HepG2 (cell line): Measurements from ENCODE around the gene FGF21. TPM values are rescaled to one million over a fixed set of nuclear protein-coding genes. Genes with fewer than 3 reads are reported as not detected.
A peak's percentile ranks its signal among the peaks of the same experiment; 100 is the strongest.

ENCODE experiments used
- IRF2 ChIP-seq: IDR thresholded peaks from 2 replicates; pipeline ENCODE4 v1.6.1; 2018; ENCODE audit warnings: missing genetic modification reagents, missing compliant biosample characterization
- KAT8 ChIP-seq: IDR thresholded peaks from 2 replicates; pipeline ENCODE4 v1.6.1; 2016; ENCODE audit warnings: missing genetic modification reagents, missing compliant biosample characterization
- SMARCE1 ChIP-seq: fragments of 450-650 bp; IDR thresholded peaks from 2 replicates; pipeline ENCODE4 v1.6.1; 2017; ENCODE audit warnings: borderline replicate concordance
- ZFY ChIP-seq: sonication (generic); formaldehyde crosslinking; IDR thresholded peaks from 2 replicates; pipeline ENCODE4 v1.4.0; 2020; ENCODE audit warnings: missing genetic modification reagents
- ZNF264 ChIP-seq: sonication (generic); formaldehyde crosslinking; IDR thresholded peaks from 2 replicates; pipeline ENCODE4 v1.4.0; 2020; ENCODE audit warnings: missing genetic modification reagents
- ZNF605 ChIP-seq: sonication (generic); formaldehyde crosslinking; IDR thresholded peaks from 2 replicates; pipeline ENCODE4 v1.8.0; 2022; ENCODE audit warnings: mild to moderate bottlenecking, missing genetic modification reagents
- ZNF687 ChIP-seq: sonication (generic); formaldehyde crosslinking; IDR thresholded peaks from 2 replicates; pipeline ENCODE4 v1.5.1; 2020; ENCODE audit warnings: mild to moderate bottlenecking, missing genetic modification reagents, moderate library complexity
- polyA plus RNA-seq, 8 experiments: library from polyadenylated mRNA; depleted of rRNA in 3 of 8; stranded (reverse) in 7 of 8; unstranded in 1 of 8; fragments of >200 nt; fragmentation: Illumina TruSeq in 4 of 8; extraction: Trizol in 4 of 8; gene quantifications; 2 replicates each; pipeline versions ENCODE4 v1.2.1 to v1.2.3, GENCODE V29; 2011 to 2016; ENCODE audit warnings: low read depth in 4 of 8, missing spikeins in 1 of 8, mixed read lengths in 1 of 8; ENCODE audit not compliant: insufficient read depth in 1 of 8
- total RNA-seq, 5 experiments: library from RNA; depleted of rRNA; stranded (reverse); fragments of >200 nt; fragmentation: Illumina TruSeq; extraction: Trizol; gene quantifications; 2 replicates each; pipeline ENCODE4 v1.2.3, GENCODE V29; 2016; ENCODE audit warnings: low read depth in 1 of 5
- TF ChIP-seq, protein P1 (sequence below): sonication (generic); formaldehyde crosslinking; IDR thresholded peaks from 2 replicates; pipeline ENCODE4 v1.8.0; 2022; ENCODE audit warnings: mild to moderate bottlenecking, missing genetic modification reagents, borderline replicate concordance
- TF ChIP-seq, protein P2 (sequence below), 2 experiments: sonication (generic) in 1 of 2; formaldehyde crosslinking in 1 of 2; IDR thresholded peaks; 2 replicates each; pipeline versions ENCODE4 v1.6.1 to v1.9.0; 2014 to 2022; ENCODE audit warnings: antibody characterized with exemption in 1 of 2, borderline replicate concordance in 1 of 2, inconsistent platforms in 1 of 2, low read depth in 1 of 2, missing genetic modification reagents in 1 of 2
- TF ChIP-seq, protein P3 (sequence below): sonication (generic); formaldehyde crosslinking; IDR thresholded peaks from 2 replicates; pipeline ENCODE4 v1.4.0; 2020; ENCODE audit warnings: missing genetic modification reagents, mild to moderate bottlenecking, borderline replicate concordance
- TF ChIP-seq, protein P4 (sequence below): sonication (generic); formaldehyde crosslinking; IDR thresholded peaks from 2 replicates; pipeline ENCODE4 v1.8.1; 2022; ENCODE audit warnings: low read depth, mild to moderate bottlenecking, missing genetic modification reagents

The FGF21 gene
- total and polyA plus RNA-seq, 2 of the 13 experiments (the other 11 are each of a cell fraction or from before 2014, with no cell fraction given) = 0.17 TPM; not detected in 1

- TF ChIP-seq SMARCE1 (no peak), ZNF264 (CRISPR knock-in tag) (0 out of 2 replicates have a peak, but pooled peaks have one; percentile 38), KAT8 (peak; percentile 43; the same call in 1 of the 2 replicates), ZFY (peak; percentile 92), IRF2 (CRISPR knock-in tag) (peak; percentile 49), ZNF687 (CRISPR knock-in tag) (peak; percentile 70), ZNF605 (0 out of 2 replicates have a peak, but pooled peaks have one; percentile 49)
- TF ChIP-seq, protein P1, sequence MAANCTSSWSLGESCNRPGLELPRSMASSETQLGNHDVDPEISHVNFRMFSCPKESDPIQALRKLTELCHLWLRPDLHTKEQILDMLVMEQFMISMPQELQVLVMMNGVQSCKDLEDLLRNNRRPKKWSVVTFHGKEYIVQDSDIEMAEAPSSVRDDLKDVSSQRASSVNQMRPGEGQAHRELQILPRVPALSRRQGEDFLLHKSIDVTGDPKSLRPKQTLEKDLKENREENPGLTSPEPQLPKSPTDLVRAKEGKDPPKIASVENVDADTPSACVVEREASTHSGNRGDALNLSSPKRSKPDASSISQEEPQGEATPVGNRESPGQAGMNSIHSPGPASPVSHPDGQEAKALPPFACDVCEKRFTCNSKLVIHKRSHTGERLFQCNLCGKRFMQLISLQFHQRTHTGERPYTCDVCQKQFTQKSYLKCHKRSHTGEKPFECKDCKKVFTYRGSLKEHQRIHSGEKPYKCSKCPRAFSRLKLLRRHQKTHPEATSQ = no peak
- TF ChIP-seq, protein P2, sequence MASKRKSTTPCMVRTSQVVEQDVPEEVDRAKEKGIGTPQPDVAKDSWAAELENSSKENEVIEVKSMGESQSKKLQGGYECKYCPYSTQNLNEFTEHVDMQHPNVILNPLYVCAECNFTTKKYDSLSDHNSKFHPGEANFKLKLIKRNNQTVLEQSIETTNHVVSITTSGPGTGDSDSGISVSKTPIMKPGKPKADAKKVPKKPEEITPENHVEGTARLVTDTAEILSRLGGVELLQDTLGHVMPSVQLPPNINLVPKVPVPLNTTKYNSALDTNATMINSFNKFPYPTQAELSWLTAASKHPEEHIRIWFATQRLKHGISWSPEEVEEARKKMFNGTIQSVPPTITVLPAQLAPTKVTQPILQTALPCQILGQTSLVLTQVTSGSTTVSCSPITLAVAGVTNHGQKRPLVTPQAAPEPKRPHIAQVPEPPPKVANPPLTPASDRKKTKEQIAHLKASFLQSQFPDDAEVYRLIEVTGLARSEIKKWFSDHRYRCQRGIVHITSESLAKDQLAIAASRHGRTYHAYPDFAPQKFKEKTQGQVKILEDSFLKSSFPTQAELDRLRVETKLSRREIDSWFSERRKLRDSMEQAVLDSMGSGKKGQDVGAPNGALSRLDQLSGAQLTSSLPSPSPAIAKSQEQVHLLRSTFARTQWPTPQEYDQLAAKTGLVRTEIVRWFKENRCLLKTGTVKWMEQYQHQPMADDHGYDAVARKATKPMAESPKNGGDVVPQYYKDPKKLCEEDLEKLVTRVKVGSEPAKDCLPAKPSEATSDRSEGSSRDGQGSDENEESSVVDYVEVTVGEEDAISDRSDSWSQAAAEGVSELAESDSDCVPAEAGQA (IDR thresholded peaks at IDR 0.05; ENCODE audit: low read depth) = no peak
- TF ChIP-seq, protein P2 (CRISPR knock-in tag; IDR thresholded peaks at IDR 0.05; ENCODE audit: borderline replicate concordance) = no peak
- TF ChIP-seq, protein P3, sequence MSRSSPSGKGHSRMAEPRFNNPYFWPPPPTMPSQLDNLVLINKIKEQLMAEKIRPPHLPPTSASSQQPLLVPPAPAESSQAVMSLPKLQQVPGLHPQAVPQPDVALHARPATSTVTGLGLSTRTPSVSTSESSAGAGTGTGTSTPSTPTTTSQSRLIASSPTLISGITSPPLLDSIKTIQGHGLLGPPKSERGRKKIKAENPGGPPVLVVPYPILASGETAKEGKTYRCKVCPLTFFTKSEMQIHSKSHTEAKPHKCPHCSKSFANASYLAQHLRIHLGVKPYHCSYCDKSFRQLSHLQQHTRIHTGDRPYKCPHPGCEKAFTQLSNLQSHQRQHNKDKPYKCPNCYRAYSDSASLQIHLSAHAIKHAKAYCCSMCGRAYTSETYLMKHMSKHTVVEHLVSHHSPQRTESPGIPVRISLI = 0 out of 2 replicates have a peak, but pooled peaks have one; percentile 6
- TF ChIP-seq, protein P4, sequence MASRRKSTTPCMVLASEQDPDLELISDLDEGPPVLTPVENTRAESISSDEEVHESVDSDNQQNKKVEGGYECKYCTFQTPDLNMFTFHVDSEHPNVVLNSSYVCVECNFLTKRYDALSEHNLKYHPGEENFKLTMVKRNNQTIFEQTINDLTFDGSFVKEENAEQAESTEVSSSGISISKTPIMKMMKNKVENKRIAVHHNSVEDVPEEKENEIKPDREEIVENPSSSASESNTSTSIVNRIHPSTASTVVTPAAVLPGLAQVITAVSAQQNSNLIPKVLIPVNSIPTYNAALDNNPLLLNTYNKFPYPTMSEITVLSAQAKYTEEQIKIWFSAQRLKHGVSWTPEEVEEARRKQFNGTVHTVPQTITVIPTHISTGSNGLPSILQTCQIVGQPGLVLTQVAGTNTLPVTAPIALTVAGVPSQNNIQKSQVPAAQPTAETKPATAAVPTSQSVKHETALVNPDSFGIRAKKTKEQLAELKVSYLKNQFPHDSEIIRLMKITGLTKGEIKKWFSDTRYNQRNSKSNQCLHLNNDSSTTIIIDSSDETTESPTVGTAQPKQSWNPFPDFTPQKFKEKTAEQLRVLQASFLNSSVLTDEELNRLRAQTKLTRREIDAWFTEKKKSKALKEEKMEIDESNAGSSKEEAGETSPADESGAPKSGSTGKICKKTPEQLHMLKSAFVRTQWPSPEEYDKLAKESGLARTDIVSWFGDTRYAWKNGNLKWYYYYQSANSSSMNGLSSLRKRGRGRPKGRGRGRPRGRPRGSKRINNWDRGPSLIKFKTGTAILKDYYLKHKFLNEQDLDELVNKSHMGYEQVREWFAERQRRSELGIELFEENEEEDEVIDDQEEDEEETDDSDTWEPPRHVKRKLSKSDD (CRISPR knock-in tag) = no peak; the same call in 1 of the 2 replicates
Observed at GRCh38 chr19:48806818-48807589, 51.7 kb downstream of the FGF21 start (continued).
